GM12878 (cell line): Measurements from ENCODE around the gene TOMM5. TPM values are rescaled to one million over a fixed set of nuclear protein-coding genes. Genes with fewer than 3 reads are reported as not detected.
A peak's percentile ranks its signal among the peaks of the same experiment; 100 is the strongest.

Experiments used
- ATF3 ChIP-seq: IDR thresholded peaks from 2 replicates; pipeline ENCODE4 v1.6.1; 2011; ENCODE audit warnings: low read depth, mild to moderate bottlenecking, low read length, moderate library complexity, borderline replicate concordance; ENCODE audit errors: extremely low read depth
- BHLHE40 ChIP-seq, 2 experiments: fragments of 450-650 bp in 1 of 2; IDR thresholded peaks; 2 replicates each; pipeline ENCODE4 v1.6.1; 2011 to 2017; ENCODE audit warnings: low read depth in 2 of 2, borderline replicate concordance in 1 of 2, improper control_type of control experiment in 1 of 2, low read length in 1 of 2, mild to moderate bottlenecking in 1 of 2
- CBFB ChIP-seq: IDR thresholded peaks from 2 replicates; pipeline ENCODE4 v1.6.1; 2016; ENCODE audit warnings: antibody characterized with exemption, low read depth
- CEBPZ ChIP-seq: fragments of 150-350 bp; IDR thresholded peaks from 2 replicates; pipeline ENCODE4 v1.6.1; 2016; ENCODE audit warnings: low read depth, low read length
- CREB1 ChIP-seq: IDR thresholded peaks from 2 replicates; pipeline ENCODE4 v1.6.1; 2012; ENCODE audit warnings: low read depth, mild to moderate bottlenecking, inconsistent platforms
- EP300 ChIP-seq, 2 experiments: fragments of 150-350 bp in 1 of 2; IDR thresholded peaks; 2 replicates each; pipeline ENCODE4 v1.6.1; 2011 to 2012; ENCODE audit warnings: low read depth in 2 of 2, low read length in 2 of 2, borderline replicate concordance in 1 of 2, improper control_type of control experiment in 1 of 2, inconsistent platforms in 1 of 2; ENCODE audit not compliant: control insufficient read depth in 1 of 2
- HDGF ChIP-seq: fragments of 450-650 bp; IDR thresholded peaks from 2 replicates; pipeline ENCODE4 v1.6.1; 2016; ENCODE audit warnings: antibody characterized with exemption
- NR2F1 ChIP-seq: fragments of 450-650 bp; conservative IDR thresholded peaks from 2 replicates; pipeline ENCODE4 v1.6.1; 2017; ENCODE audit warnings: mild to moderate bottlenecking
- PAX5 ChIP-seq: IDR thresholded peaks from 2 replicates; pipeline ENCODE4 v1.6.1; 2011; ENCODE audit warnings: low read depth, low read length, borderline replicate concordance
- PML ChIP-seq: IDR thresholded peaks from 2 replicates; pipeline ENCODE4 v1.6.1; 2012; ENCODE audit warnings: low read length, inconsistent platforms
- RAD21 ChIP-seq: IDR thresholded peaks from 2 replicates; pipeline ENCODE4 v1.6.1; 2011; ENCODE audit warnings: mild to moderate bottlenecking, low read depth, low read length, moderate library complexity; ENCODE audit not compliant: insufficient read depth
- RAD51 ChIP-seq: fragments of 450-650 bp; IDR thresholded peaks from 2 replicates; pipeline ENCODE4 v1.6.1; 2016; ENCODE audit warnings: moderate library complexity, mild to moderate bottlenecking, inconsistent platforms
- RBBP5 ChIP-seq: fragments of 200-600 bp; sonication (generic); conservative IDR thresholded peaks from 2 replicates; pipeline ENCODE4 v1.6.1; 2016
- RELB ChIP-seq: fragments of 450-650 bp; IDR thresholded peaks from 2 replicates; pipeline ENCODE4 v1.6.1; 2017; ENCODE audit warnings: low read depth, mild to moderate bottlenecking, moderate library complexity
- SIN3A ChIP-seq: IDR thresholded peaks from 2 replicates; pipeline ENCODE4 v1.6.1; 2012; ENCODE audit warnings: low read depth, low read length, improper control_type of control experiment
- SRF ChIP-seq, 2 experiments: IDR thresholded peaks; 2 replicates each; pipeline ENCODE4 v1.6.1; 2011; ENCODE audit warnings: low read depth in 2 of 2, low read length in 2 of 2, mild to moderate bottlenecking in 1 of 2, moderate library complexity in 1 of 2
- TAF1 ChIP-seq: IDR thresholded peaks from 2 replicates; pipeline ENCODE4 v1.6.1; 2011; ENCODE audit warnings: mild to moderate bottlenecking, low read depth, low read length, borderline replicate concordance
- TCF12 ChIP-seq: IDR thresholded peaks from 2 replicates; pipeline ENCODE4 v1.6.1; 2011; ENCODE audit warnings: low read depth, mild to moderate bottlenecking, low read length
- TCF3 ChIP-seq: IDR thresholded peaks from 2 replicates; pipeline ENCODE4 v1.6.1; 2012; ENCODE audit warnings: low read depth, mild to moderate bottlenecking, low read length, borderline replicate concordance; ENCODE audit not compliant: insufficient read depth
- WRNIP1 ChIP-seq: IDR thresholded peaks from 2 replicates; pipeline ENCODE4 v1.6.1; 2011; ENCODE audit warnings: low read depth, low read length, improper control_type of control experiment, borderline replicate concordance
- ZNF207 ChIP-seq: fragments of 450-650 bp; IDR thresholded peaks from 2 replicates; pipeline ENCODE4 v1.6.1; 2014; ENCODE audit warnings: antibody characterized with exemption, mild to moderate bottlenecking, borderline replicate concordance
- ZNF217 ChIP-seq: fragments of 450-650 bp; IDR thresholded peaks from 2 replicates; pipeline ENCODE4 v1.6.1; 2017; ENCODE audit warnings: antibody characterized with exemption, mild to moderate bottlenecking
- polyA plus RNA-seq, 11 experiments: library from polyadenylated mRNA; depleted of rRNA in 4 of 11; unstranded in 6 of 11; stranded (reverse) in 5 of 11; fragments of >200 nt; fragmentation: Nextera tagmentation in 4 of 11; fragmentation: Illumina TruSeq in 1 of 11; extraction: Ambion mirVana in 4 of 11; extraction: Trizol in 1 of 11; gene quantifications; 1 replicate in 1 of 11; 2 replicates in 10 of 11; pipeline versions ENCODE4 v1.2.1 to v1.2.3, GENCODE V29; 2011 to 2016; ENCODE audit warnings: inconsistent platforms in 2 of 11, missing spikeins in 2 of 11, low read depth in 1 of 11
- total RNA-seq, 4 experiments: library from RNA; depleted of rRNA in 3 of 4; stranded (reverse); fragments of >200 nt in 3 of 4; fragmentation: Illumina TruSeq in 1 of 4; extraction: Trizol in 1 of 4; gene quantifications; 2 replicates each; pipeline versions ENCODE4 v1.2.1 to v1.2.3, GENCODE V29; 2013 to 2021
- TF ChIP-seq, protein P1 (sequence below): IDR thresholded peaks from 2 replicates; pipeline ENCODE4 v1.6.1; 2011; ENCODE audit warnings: low read depth, low read length, improper control_type of control experiment, borderline replicate concordance

Gene TOMM5
- total and polyA plus RNA-seq, 10 of the 15 experiments (the other 5 are each of a cell fraction or from before 2014, with no cell fraction given) = 152 to 1,143 (median 351) TPM

GRCh38 chr9:37575921-37576721, 16.3 kb downstream of the TOMM5 start, which contains the start of gene FBXO10 (continued):
- peak; percentile 85 for TF ChIP-seq NR2F1
- no peak for TF ChIP-seq RELB
- TF ChIP-seq EP300 (IDR thresholded peaks at IDR 0.05; ENCODE audit: borderline replicate concordance in 1 of 2, control insufficient read depth in 1 of 2, low read depth in 2 of 2, low read length in 2 of 2) = 0 out of 4 replicates have a peak, but pooled peaks of 1 of the 2 experiments have one; percentile 6
- peak; percentile 56 for TF ChIP-seq RAD51
- 0 out of 2 replicates have a peak, but pooled peaks have one; percentile 6 for TF ChIP-seq RAD21
- TF ChIP-seq WRNIP1 = no peak
- no peak; the same call in 1 of the 2 replicates for TF ChIP-seq CBFB
- TF ChIP-seq, protein P1, sequence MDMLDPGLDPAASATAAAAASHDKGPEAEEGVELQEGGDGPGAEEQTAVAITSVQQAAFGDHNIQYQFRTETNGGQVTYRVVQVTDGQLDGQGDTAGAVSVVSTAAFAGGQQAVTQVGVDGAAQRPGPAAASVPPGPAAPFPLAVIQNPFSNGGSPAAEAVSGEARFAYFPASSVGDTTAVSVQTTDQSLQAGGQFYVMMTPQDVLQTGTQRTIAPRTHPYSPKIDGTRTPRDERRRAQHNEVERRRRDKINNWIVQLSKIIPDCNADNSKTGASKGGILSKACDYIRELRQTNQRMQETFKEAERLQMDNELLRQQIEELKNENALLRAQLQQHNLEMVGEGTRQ = peak; percentile 40
- TF ChIP-seq SIN3A = 0 out of 2 replicates have a peak, but pooled peaks have one; percentile 49
- TF ChIP-seq TCF3 = peak; percentile 86
- TF ChIP-seq CEBPZ = no peak
- TF ChIP-seq PAX5 = no peak
- peak; percentile 26; the same call in 1 of the 2 replicates for TF ChIP-seq ATF3
- TF ChIP-seq HDGF = 0 out of 2 replicates have a peak, but pooled peaks have one; percentile 21
- no peak for TF ChIP-seq PML
- TF ChIP-seq ZNF207 = peak; percentile 60; the same call in 1 of the 2 replicates
- peak; percentile 96 for TF ChIP-seq TCF12
- TF ChIP-seq CREB1 = peak; percentile 82
- no peak for TF ChIP-seq RBBP5
- TF ChIP-seq BHLHE40 (IDR thresholded peaks at IDR 0.05; ENCODE audit: borderline replicate concordance in 1 of 2, low read depth in 2 of 2, low read length in 1 of 2) = peak; percentile 83 to 96
- TF ChIP-seq TAF1 = no peak
- TF ChIP-seq ZNF217 = peak; percentile 71
- TF ChIP-seq SRF (IDR thresholded peaks at IDR 0.05; ENCODE audit: low read depth in 2 of 2, low read length in 2 of 2) = no peak
